Adrenal gland (tissue), 12 donors: ENCODE data around the gene NUCB1. TPM values are rescaled to one million over a fixed set of nuclear protein-coding genes. Genes with fewer than 3 reads are reported as not detected.

Experiments used
- DNase-seq, 7 donors: peaks; one replicate each; pipeline ENCODE4 v3.0.0-alpha.2; 2019 to 2020
- H3K27ac ChIP-seq, 5 donors: fragments of 200-600 bp; sonication (generic) in 4 of 5; 1 replicate in 3 of 5; 2 replicates in 2 of 5; pipeline versions ENCODE4 v1.5.1 to v1.8.0; 2016 to 2020; ENCODE audit warnings: mild to moderate bottlenecking in 1 of 5
- H3K27me3 ChIP-seq: fragments of 200-600 bp; 2 replicates; pipeline ENCODE4 v1.8.0; 2021
- H3K36me3 ChIP-seq, 2 donors: fragments of 200-600 bp; replicated peaks in 1 of 2; 1 replicate in 1 of 2; 2 replicates in 1 of 2; pipeline versions ENCODE4 v1.5.1 to v1.8.0; 2018 to 2022
- H3K4me1 ChIP-seq, 2 donors: fragments of 200-600 bp; replicated peaks in 1 of 2; 1 replicate in 1 of 2; 2 replicates in 1 of 2; pipeline versions ENCODE4 v1.5.1 to v1.8.0; 2018 to 2021
- H3K4me3 ChIP-seq, 4 donors: fragments of 200-600 bp; sonication (generic) in 3 of 4; one replicate each; pipeline ENCODE4 v1.5.1; 2016 to 2018
- H3K9me3 ChIP-seq, 3 donors: fragments of 200-600 bp; sonication (generic) in 1 of 3; replicated peaks in 1 of 3; 1 replicate in 2 of 3; 2 replicates in 1 of 3; pipeline versions ENCODE4 v1.5.1 to v1.8.0; 2016 to 2021
- POLR2A ChIP-seq, 2 donors: fragments of 450-650 bp; IDR thresholded peaks; one replicate each; pipeline ENCODE4 v1.6.1; 2017; ENCODE audit warnings: antibody characterized with exemption in 2 of 2, mild to moderate bottlenecking in 2 of 2, moderate library complexity in 1 of 2
- WGBS, 4 donors: extraction: QIAGEN DNeasy Blood & Tissue Kit in 2 of 4; methylation state at CpG; one replicate each; pipeline versions ENCODE4 v1.1.5 to v1.1.7; 2013 to 2017; 5-methylcytosine and 5-hydroxymethylcytosine counted together
- intact Hi-C, 2 donors: fragments of 100-400 bp; cut with DNase I; formaldehyde crosslinking; loops; one replicate each; pipeline versions ENCODE4 v1.14.1 to v1.15.0; 2022 to 2023
- polyA plus RNA-seq, 3 donors: library from polyadenylated mRNA; stranded (reverse); fragments of 200-250 nt in 2 of 3; fragments of 350-450 nt in 1 of 3; fragmentation: Illumina TruSeq in 1 of 3; extraction: RNeasy Lipid Tissue Mini Kit (QIAGEN cat#74804) in 1 of 3; gene quantifications; one replicate each; pipeline ENCODE4 v1.2.3, GENCODE V29; 2013 to 2014
- total RNA-seq, 9 donors: library from RNA; depleted of rRNA in 4 of 9; stranded (reverse); fragments of >200 nt in 4 of 9; fragments of 120-200 nt in 1 of 9; fragmentation: NEBNext Ultra II Directional in 1 of 9; extraction: Animal tissue kit (Norgen Biotek cat#: 25700) in 1 of 9; gene quantifications; one replicate each; pipeline versions ENCODE4 v1.1.0 to v1.2.4, GENCODE V29; 2013 to 2023
- TF ChIP-seq, protein P1 (sequence below), 6 experiments: fragments of 450-650 bp in 4 of 6; fragments of 200-600 bp in 2 of 6; sonication (generic) in 1 of 6; IDR thresholded peaks; 1 replicate in 5 of 6; 2 replicates in 1 of 6; pipeline versions ENCODE4 v1.5.1 to v1.8.0; 2016 to 2021; ENCODE audit warnings: antibody characterized with exemption in 6 of 6, mild to moderate bottlenecking in 2 of 6, moderate library complexity in 1 of 6
- donor health status: healthy with polysubstance abuse.
- donor health status: Bipolar disorder and iron deficiency.
- donor health status: DM: yes; HTN: yes; CAD: no.
- donor health status: DM: no; HTN: no; CAD: no.
- donor health status: DM: no; HTN: no; CAD: no.
- donor health status: DM: yes; HTN: yes; CAD: no.

Gene NUCB1
- total and polyA plus RNA-seq, 12 donors: 98.8 to 581 (median 249) TPM

DNA sequence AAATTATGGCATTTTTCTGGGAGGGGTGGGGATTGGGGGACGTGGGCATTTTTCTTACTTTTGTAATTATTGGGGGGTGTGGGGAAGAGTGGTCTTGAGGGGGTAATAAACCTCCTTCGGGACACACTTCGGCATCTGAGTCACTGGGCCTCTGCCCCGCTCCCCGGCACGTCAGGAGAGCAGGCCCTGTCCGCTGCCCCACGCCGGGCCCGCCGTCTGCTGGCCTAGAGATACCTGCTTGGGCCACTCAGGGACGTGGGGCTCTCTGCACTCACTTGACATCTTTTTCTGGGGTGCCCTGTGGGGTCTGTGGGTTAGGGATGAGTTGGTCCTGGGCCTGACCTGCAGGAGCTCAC, 61.5 kb downstream of the NUCB1 start:
- WGBS, 4 donors: 81 to 86% (median 85%) methylated on average over 11 to 12 of the region's 12 CpGs
- no peak overlapping the region for H3K4me3 ChIP-seq
- no peaks in the 10 kb centered on the region for H3K27me3 ChIP-seq
- intact Hi-C loops: loop anchor here in 1 of 2 donors (10.0 kb wide), 1 partner anchor 87 kb away; the partner anchor contains the start of gene PPP1R15A
- peak overlapping the region in 1 of 5 donors; percentile 62 for H3K27ac ChIP-seq
- H3K36me3 ChIP-seq: peaks cover 0 to 8% of the 10 kb centered on the region in 2 donors
- peaks cover 25% of the 10 kb centered on the region in 2 donors for H3K4me1 ChIP-seq
- TF ChIP-seq POLR2A (IDR thresholded peaks at IDR 0.05): no peak
- TF ChIP-seq, protein P1, sequence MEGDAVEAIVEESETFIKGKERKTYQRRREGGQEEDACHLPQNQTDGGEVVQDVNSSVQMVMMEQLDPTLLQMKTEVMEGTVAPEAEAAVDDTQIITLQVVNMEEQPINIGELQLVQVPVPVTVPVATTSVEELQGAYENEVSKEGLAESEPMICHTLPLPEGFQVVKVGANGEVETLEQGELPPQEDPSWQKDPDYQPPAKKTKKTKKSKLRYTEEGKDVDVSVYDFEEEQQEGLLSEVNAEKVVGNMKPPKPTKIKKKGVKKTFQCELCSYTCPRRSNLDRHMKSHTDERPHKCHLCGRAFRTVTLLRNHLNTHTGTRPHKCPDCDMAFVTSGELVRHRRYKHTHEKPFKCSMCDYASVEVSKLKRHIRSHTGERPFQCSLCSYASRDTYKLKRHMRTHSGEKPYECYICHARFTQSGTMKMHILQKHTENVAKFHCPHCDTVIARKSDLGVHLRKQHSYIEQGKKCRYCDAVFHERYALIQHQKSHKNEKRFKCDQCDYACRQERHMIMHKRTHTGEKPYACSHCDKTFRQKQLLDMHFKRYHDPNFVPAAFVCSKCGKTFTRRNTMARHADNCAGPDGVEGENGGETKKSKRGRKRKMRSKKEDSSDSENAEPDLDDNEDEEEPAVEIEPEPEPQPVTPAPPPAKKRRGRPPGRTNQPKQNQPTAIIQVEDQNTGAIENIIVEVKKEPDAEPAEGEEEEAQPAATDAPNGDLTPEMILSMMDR (IDR thresholded peaks at IDR 0.05): no peak
- H3K9me3 ChIP-seq: no peaks in the 10 kb centered on the region
- DNase-seq: no peak

DNA sequence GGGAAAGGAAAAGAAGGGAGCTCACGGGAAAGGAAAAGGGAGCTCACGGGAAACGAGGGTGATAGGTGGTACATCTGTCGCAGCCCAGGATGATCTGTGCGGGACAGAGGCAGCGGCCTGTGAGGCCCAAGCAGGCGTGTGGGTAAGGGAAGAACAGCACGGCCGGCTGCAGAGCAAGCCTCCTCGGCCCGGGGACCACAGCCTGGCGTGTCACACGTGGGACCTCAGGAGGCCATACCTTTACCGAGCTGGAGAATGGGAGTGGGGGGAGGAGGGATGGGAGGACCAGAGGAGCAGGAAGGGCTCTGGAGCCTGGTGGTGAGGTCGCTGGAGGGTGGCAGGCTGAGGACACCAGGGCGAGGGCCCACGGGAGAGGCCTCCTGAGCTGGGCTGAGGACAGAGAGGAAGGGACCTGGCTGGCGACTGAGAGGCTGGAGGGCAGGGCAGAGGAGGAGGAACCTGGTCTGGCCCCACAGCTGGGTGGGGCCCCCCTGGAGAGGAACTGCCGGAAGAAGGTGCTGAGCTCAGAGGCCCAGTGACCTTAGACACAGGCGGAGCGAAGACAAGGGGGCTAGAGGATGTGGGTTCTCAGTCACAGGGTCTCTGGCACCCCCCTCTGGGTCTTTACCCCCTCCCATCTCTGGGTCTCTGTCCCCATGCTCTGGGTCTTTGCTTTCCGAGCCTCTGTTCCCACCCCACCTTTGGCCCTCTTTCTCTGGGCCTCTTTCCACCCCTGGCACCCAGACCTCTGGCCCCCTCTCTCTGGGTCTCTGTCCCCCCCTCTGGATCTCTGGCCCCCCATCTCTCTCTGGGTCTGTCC, 62.1 kb downstream of the NUCB1 start:
- H3K36me3 ChIP-seq: peaks cover 0 to 14% of the 10 kb centered on the region in 2 donors
- H3K4me1 ChIP-seq: peaks cover 30 to 31% of the 10 kb centered on the region in 2 donors
- peak in 6 of 7 donors; percentile 44 to 59 (median 58) for DNase-seq
- H3K27me3 ChIP-seq: no peaks in the 10 kb centered on the region
- H3K27ac ChIP-seq: peak overlapping the region in 4 of 5 donors; percentile 47 to 93 (median 59)
- TF ChIP-seq POLR2A (IDR thresholded peaks at IDR 0.05): no peak
- TF ChIP-seq, protein P1 (IDR thresholded peaks at IDR 0.05): no peak
- no peaks in the 10 kb centered on the region for H3K9me3 ChIP-seq
- 57 to 69% (median 67%) methylated on average over 20 to 22 of the region's 22 CpGs for WGBS, 4 donors
- intact Hi-C loops: loop anchor here in 1 of 2 donors (10.0 kb wide), 1 partner anchor 87 kb away; the partner anchor contains the start of gene PPP1R15A
- no peak overlapping the region for H3K4me3 ChIP-seq

DNA sequence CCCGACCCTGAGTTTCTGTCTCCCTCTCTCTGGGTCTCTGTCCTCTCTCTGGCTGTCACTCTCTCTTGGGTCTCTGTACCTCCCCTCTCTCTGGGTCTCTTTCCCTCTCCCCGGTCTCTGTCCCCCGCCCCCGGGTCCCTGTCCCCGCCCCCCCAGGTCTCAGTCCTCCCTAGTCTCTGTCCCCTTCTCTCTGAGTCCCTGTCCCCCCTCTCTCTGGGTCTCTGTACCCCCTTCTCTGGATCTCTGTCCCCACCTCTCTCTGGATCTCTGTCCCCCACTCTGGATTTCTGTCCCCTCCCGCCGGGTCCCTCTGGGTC, 62.7 kb downstream of the NUCB1 start:
- Histone ChIP-seq H3K4me1 (peaks cover 31 to 34% of the 10 kb centered on the region in 2 donors), H3K27ac (peak overlapping the region in 4 of 5 donors; percentile 47 to 93 (median 66)), H3K27me3 (no peaks in the 10 kb centered on the region), H3K9me3 (no peaks in the 10 kb centered on the region), H3K4me3 (no peak overlapping the region), H3K36me3 (peaks cover 0 to 14% of the 10 kb centered on the region in 2 donors)
- intact Hi-C loops: loop anchor here in 1 of 2 donors (10.0 kb wide), 1 partner anchor 88 kb away; the partner anchor contains the start of gene PPP1R15A
- WGBS, 4 donors: 58 to 64% (median 61%) methylated on average over 3 to 7 of the region's 7 CpGs
- TF ChIP-seq POLR2A (IDR thresholded peaks at IDR 0.05): no peak
- TF ChIP-seq, protein P1 (IDR thresholded peaks at IDR 0.05): no peak
- no peak for DNase-seq

DNA sequence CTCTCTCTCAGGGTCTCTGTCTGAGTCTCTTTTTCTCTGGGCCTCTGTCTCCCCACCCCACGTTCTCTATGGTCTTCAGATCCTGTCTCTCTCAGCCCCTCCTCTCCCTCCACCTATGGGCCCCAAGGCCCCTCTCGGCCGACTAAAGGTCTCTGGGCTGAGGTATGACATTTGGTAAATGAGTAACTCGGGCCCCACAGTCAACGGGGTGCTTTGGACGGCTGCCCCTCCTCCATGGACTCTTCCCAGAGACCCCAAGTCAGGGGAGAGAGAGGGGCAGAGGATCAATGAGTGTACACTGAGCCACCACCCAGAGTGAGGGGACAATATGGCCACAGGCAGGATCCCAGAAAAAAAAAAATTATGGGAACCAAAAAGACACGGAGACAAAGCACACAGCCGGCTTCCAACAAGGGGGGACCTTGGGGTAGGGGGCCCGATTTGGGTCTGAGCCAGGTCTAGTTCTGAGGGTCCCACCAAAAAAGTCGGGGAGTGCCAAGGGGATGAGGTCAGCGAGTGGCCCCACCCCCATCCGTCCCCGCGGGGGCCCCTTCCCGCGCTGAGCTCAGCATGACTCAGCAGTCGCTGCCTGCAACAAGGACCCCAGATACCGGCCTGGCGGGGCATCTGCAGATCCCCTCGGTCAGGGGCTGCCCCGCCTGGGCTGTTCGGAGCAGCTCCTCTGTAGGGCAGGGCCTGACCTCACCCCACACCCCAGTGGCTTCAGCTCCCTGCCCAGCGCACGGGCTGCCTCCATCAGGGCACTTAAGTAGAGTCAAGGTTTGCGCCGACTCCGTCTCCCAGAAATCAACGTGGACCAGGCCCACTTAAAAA, 63.5 kb downstream of the NUCB1 start:
- intact Hi-C loops: loop anchor here in 1 of 2 donors (10.0 kb wide), 1 partner anchor 89 kb away; the partner anchor contains the start of gene PPP1R15A
- Histone ChIP-seq H3K27me3 (no peaks in the 10 kb centered on the region), H3K9me3 (no peaks in the 10 kb centered on the region), H3K27ac (peak overlapping the region; percentile 71 to 96 (median 85)), H3K36me3 (peaks cover 0 to 21% of the 10 kb centered on the region in 2 donors), H3K4me3 (peak overlapping the region in 1 of 4 donors; percentile 94), H3K4me1 (peaks cover 31 to 34% of the 10 kb centered on the region in 2 donors)
- 8 to 12% (median 11%) methylated on average over 11 to 28 of the region's 28 CpGs for WGBS, 4 donors
- TF ChIP-seq POLR2A (IDR thresholded peaks at IDR 0.05): peak in 1 of 2 donors; percentile 11
- TF ChIP-seq, protein P1 (IDR thresholded peaks at IDR 0.05): no peak
- DNase-seq: peak; percentile 68 to 86 (median 81)
